GM04503 (cell line): ENCODE results near the gene PAGR1.

Experiments used
- DNase-seq: peaks from one replicate; pipeline ENCODE4 v3.0.0-alpha.2; 2012; ENCODE audit warnings: low read depth

The PAGR1 gene

DNA sequence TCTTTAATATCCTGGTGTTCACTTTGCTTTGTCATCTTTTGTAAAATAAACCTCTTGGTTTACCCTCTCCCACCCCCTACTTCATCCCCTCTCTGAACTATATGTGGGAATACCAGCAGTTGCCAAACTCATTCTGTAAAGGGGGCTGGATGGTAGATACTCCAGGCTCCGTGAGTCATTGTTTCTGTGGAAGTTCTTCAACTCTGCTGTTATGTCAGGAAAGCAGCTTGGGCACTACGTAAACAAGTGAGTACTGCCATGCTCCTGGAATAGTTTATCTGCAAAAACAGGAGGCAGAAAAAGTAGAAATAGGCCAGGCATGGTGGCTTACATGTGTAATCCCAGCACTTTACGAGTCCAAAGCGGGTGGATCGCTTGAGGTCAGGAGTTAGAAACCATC is 21.9 kb downstream of the PAGR1 start:
- DNase-seq = no peak

DNA sequence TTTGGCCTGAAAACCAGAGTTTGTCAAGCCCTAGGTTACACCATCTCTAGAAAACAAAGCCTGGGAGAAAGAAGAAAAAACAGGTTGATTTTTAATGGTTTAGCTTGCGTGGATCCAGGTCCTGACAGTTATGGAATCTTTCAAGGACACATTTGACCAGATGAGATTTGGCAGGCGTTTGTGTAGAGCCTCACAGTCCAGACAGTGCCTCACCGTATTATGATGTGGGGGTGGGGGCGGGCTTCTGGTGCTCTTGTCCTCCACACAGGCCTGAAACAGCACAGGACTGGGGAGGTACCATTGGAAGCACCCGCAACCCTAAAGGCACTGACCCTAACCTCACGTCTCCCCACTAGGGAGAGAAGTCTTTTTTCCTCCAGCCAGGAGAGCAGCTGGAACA is 23.9 kb downstream of the PAGR1 start:
- DNase-seq = no peak

DNA sequence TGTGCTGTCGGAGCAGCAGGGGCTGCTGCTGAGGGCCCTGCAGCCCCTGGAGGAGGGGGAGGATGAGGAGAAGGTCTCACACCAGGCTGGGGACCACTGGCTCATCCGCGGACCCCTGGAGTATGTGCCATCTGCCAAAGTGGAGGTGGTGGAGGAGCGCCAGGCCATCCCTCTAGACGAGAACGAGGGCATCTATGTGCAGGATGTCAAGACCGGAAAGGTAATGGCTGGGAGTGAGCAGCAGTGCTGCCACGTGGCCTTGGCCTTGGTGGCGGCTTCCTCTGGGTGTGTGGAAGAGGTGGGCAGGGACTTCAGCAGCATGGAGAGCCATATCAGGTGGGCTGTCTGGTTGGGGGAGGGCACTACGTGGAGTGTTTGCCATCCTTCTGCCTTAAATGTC is 24.3 kb downstream of the PAGR1 start:
- no peak for DNase-seq

DNA sequence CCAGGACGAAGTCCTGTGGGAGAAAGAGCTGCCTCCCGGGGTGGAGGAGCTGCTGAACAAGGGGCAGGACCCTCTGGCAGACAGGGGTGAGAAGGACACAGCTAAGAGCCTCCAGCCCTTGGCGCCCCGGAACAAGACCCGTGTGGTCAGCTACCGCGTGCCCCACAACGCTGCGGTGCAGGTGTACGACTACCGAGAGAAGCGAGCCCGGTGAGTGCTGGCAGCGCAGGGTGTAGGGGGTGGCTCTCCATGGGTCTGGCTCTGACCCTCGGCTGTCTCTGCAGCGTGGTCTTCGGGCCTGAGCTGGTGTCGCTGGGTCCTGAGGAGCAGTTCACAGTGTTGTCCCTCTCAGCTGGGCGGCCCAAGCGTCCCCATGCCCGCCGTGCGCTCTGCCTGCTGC is 25.7 kb downstream of the PAGR1 start:
- no peak for DNase-seq

DNA sequence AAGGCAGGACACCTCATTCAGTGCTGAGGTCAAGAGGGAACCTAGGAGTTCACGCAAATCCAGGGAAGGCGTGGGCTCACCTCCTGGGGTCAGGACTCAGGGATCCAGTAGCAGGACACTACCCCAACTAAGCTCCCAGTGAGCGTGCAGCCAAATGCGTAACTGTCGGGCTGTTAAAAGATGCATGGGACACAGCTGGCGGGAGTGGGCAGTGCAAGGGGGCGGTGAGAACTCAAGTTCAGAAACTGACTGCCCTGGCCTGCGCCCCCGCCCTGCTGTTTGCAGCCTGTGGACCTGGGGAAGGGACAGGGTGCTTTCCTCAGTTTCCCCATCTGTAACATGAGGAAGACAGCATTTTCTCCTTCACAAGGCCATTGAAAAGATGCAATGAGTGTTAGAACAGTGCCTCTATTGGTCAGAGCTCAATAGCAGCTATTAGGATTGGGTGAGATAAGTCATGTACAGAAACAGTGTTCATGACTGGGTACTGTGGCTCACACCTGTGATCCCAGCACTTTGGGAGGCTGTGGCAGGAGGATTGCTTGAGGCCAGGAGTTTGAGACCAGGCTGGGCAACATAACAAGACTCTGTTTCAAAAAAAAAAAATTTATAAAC is 26.9 kb downstream of the PAGR1 start:
- no peak for DNase-seq

DNA sequence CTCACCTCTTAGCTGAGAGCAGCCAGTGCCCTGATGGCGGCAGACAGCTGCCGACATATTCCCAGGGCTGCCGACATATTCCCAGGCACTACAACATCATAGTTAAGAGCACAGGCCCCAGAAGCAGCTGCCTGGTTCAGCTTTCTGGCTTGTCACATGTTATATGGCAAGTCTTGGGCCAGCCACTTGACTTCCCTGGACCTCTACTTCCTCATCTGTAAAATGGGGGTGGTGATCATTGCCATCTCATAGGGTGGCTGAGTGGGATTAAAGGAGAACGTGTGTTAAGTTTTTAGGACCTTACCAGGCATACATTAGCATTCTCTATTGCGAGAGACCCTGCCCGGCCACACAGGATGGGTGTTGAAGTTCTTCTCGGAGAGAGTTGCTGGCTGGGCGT is 28.0 kb downstream of the PAGR1 start:
- DNase-seq = no peak

DNA sequence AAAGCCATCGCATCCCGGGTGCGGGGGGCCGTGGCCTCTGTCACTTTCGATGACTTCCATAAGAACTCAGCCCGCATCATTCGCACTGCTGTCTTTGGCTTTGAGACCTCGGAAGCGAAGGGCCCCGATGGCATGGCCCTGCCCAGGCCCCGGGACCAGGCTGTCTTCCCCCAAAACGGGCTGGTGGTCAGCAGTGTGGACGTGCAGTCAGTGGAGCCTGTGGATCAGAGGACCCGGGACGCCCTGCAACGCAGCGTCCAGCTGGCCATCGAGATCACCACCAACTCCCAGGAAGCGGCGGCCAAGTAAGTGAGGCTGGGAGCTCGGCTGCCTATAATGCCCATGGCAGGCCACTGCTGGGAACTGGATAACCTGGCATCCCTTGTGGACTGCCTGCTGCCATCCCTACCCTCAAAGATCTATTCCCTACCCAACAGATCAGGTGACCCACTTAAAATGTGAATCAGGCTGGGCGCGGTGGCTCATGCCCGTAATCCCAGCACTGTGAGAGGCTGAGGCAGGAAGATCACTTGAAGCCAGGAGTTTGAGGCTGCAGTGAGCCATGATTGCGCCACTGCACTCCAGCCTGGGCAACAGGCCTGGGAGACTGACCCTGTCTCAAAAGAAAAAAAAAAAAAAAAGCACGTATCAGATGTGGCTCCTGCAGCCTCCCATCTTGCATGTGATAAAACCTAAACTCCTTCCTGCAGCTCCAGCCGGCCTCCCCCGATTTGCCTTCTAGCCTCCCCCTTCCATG is 28.8 kb downstream of the PAGR1 start:
- DNase-seq = no peak

DNA sequence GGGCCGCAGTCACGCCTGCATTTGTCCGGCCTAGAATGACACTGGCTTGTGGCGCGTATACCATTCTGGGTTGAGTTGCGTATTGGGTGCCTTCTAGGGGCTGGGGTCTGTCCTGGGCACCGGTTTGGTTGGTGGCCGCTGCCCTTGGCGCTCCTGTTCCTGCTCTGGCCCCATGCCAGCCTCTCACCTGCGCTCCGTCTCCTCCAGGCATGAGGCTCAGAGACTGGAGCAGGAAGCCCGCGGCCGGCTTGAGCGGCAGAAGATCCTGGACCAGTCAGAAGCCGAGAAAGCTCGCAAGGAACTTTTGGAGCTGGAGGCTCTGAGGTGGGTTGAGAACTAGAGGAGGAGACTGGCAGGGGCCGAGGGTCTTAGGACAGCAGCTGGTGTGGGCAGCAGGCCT is 29.7 kb downstream of the PAGR1 start:
- no peak for DNase-seq

DNA sequence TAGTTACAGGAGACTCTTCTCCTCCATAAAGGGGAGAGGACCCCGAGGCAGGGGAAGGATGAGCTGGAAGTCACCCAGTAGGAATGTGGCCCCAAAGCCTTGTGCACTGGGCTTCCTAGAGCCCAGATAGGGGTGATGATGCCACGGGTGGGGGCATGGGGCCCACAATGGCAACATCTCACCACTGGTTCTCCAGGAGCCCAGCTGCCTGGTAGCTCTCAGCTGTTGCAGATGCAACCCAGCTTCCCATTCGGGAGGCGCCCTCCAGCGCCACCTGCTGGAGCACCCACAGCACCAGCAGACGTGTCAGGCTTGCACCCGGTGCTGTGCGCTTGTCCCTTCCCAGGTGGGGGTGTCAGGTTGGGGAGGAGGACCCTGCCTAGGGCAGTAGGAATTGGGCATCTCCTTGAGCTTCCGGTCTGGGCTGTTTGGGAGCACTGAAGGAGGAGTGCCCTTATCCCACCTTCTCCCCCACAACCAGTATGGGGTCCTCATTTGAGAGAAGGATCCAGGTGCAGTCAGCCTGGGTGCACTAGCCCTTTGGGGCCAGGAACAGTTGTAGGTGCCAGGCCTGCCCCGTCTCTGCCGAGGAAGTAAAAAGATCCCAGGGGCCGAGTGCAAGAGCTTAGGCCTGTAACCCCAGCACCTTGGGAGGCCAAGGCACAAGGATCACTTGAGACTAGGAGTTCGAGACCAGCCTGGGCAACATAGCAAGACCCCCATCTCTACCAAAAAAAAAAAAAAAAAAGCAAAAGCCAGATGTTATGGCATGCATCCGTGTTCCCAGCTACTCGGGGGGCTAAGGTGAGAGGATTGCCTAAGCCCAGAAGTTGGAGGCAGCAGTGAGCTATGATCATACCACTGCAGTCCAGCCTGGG is 32.7 kb downstream of the PAGR1 start:
- DNase-seq = no peak

DNA sequence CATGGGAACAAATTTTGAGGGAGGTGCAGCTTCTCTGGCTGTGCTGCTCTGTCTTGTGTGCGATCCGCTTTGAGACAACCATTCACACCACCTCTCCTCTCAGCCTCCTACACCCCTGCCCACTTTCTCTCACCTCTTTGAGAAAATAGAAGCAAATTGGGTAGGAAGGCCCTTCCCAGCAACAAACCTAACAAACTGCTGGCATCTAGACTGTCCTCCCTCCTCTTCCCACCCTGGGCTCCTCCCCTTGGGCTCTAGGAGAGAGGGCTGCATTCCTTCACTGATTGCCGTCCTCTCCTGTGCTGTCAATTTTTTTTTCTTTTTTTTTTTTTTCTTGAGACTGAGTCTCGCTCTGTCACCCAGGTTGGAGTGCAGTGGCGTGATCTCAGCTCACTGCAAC is 33.6 kb downstream of the PAGR1 start:
- no peak for DNase-seq

DNA sequence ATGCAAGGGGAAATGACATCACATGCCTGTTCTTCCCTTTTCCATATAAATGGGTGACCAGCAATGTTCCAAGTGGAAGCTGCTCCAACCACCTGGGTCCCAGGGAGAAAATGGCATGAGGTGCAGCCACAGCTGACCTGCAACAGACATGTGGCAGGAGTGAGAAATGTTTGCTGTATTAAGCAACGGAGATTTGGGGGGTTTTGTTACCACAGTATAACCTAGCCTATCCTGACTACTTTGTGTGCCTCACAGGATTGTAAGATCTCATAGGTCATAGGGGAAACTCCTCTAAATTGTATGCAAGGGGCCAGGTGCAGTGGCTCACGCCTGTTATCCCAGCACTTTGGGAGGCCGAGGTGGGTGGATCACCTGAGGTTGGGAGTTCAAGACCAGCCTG is 35.0 kb downstream of the PAGR1 start:
- DNase-seq = no peak

DNA sequence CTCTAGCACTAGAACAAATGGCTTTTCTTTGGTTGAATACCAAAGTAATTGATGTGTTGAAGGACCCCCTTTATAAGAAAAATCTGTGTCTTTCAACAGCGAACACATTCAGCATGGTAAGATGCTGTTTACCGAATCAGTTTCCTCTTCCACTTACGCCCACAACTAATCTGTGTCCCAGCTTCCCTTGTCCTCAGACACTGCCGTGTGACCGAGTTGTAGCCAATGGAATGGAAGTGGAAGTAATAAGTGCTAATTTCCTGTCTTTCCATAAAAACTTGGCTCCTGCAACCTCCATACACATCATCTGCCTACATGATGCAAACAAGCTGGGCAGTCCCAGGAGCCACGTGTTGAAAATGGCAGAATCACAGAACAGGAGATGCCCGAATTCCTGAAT is 36.7 kb downstream of the PAGR1 start:
- DNase-seq = peak; percentile 54

DNA sequence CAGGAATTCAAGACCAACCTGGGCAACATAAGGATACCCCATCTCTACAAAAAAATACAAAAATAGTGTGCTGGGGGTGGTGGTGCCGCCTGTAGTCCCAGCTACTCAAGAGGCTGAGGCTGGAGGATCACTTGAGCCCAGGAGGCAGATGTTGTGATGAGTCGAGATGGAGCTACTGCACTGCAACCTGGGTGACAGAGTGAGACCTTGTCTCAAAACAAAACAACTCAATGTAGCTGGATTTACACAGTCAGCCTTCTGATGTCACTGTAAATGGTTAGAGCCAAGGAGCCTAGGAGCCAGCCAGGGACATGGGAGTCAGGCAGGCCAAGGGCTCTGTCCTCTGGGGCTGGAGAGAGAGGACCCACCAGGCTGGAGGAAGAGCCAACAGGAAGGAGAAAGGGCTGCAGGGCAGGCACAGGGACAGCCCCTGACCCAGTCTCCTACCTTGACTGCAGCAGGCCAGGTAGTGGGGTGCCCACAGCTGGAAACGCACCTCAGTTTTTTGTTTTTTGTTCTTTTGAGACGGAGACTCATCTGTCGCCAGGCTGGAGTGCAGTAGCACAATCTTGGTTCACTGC is 38.7 kb downstream of the PAGR1 start:
- no peak for DNase-seq

DNA sequence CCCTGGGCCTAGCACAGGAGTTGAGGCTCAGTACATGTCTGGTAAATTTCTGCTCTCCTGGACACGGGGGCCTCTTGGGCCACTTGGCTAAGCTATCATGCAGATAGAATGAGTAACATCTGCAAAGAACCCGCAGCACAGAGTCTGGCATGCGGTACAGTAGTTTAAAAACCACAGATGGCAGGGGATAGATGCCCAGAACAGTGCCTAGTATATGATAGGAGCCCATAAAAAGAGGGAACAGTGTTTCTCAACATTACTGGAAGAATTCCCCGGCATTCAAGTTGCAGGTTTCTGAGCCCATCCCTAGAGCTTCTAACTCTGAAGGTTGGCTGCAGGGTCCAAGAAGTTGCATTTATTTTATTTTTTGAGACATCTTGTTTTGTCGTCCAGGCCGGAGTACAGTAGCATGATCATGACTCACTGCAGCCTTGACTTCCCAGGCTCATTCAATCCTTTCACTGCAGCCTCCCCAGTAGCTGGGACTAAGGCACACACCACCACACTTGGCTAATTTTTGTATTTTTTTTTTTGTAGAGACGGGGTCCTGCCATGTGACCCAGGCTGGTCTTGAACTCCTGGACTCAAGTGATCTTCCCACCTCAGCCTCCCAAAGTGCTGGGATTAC is 41.3 kb downstream of the PAGR1 start:
- DNase-seq = peak; percentile 88

DNA sequence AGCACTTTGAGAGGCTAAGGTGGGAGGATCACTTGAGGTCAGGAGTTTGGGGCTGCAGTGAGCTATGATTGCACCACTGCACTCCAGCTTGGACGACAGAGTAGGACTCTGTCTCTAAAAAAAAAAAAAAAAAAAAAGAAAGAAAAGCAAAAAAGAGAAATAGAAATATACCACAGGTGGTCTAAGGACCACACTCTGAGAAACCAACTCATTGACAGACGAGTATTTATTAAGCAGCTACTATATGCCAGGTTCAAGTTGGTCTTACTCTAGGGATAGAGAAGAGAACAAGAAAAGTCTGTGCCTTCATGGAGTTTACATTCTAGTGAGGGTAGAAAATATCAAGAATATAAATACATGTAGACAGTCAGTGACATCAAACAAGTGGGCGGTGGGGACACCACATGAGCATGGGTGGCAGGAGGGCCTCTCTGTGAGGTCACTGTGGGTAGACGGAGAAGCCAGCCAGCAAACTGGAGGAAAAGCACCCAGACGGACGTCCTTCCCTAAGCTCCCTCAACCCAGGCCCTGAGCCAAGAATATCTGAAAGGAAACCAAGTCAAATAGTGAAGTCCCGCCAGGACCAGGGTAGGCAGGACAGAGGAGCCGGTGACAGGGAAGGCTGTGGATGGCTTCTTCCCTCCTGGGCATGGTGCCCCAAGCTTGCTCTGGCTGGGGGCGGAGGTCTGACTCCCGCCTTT is 42.3 kb downstream of the PAGR1 start:
- DNase-seq = no peak

DNA sequence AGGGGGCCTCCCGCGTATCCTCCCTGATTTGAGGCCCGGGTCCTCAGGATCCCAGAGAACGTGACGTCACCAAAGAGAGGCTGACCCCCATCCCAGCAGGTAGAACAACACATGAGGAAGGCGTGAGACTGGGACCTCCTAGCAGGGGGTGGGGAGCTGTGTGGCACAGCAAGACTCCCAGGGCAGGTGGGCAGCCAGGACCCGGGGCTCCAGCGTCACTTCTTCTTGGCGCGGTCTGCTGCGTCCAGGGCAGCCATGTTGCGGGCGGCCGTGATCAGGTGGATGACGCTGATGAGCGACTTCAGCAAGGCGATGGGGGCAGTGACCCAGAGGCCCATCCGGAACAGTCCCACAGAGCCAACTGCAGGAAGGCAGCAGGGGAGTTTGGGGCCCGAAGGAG is 43.0 kb downstream of the PAGR1 start:
- DNase-seq = no peak

DNA sequence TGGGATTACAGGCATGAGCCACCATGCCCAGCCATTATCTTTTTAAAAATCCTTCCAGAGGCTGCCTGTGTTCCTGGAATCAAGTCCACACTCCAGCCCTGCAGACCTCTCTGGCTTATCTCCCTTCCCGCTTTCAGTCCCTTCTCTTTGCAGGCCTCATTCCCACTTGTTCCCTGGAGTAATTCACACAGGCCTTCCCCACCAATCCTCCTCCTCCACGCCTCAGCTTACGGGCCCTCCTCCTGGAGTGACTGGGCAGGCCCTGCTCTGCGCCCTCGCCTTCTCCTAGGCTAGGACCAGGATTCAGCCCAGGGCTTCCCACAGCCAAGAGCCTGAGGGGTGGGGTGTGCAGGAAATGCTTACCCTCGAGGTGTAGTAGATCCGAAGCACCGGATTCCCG is 44.3 kb downstream of the PAGR1 start:
- no peak for DNase-seq

DNA sequence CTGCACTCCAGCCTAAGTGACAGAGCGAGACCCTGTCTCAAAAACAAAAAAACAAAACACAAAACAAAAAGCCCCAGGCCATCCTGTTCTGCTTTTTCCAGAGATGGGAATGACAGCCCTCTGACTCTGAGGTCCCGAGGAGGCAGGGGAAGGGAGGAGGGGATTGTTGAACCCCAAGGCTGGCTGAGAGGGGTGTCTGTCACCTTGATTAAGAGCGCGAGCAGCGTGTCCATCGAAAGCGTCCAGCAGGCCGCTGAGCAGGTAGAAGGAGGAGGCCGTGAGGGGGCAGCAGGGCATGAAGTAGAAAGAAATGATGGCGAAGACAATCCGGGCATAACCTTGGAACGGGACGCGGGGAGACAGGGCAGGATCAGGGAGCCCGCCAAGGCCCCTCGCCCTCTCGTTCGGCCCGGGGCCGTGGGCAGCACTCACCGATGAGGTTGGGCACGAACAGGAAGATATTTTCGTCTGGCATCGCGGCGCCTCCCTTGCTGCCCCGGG is 46.5 kb downstream of the PAGR1 start:
- no peak for DNase-seq

DNA sequence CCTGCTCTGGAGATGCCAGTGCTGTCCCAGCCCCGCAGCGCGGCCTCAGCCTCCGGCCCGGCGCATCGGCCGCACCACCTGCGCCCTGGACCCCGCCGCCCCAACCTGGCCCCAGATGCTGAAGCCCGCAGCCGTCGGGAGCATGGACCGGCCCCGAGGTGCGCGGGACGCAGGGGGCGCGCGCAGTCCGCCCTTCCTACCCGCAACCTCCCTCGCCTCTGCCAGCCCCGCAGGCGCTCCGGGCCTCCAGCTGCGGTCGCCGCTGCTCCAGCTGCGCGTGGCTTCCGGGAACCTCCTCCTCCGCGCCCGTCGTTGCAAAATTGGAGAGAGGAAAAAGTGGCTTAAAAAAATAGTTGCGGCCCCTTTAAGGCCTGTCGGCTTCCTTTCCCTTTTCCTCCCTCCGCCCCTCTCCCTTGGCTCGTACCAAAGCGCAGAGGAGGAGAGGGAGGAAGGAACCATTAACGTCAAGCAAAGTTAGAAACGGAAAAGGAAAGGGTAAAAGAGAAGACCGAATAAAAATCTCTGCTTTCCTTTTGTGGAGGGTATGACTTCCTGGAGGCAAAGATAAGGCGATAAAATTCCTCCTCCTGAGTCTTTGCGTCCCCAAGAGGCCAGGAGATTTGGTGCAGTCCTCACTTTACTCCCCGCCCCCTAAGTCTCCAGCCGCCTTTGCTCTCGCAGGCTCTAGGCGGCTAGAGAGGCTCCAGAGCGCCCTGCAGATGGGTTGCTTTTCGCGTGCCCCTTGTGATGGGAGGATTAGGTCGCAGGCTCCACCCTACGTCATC is 47.1 kb downstream of the PAGR1 start, which contains the start of gene CDIPT:
Gene CDIPT, minus strand, starts transcription at position 343 of the 785 bp plus-strand sequence. CDS start 369 bp downstream, outside the sequence.
- DNase-seq = peak; percentile 77

DNA sequence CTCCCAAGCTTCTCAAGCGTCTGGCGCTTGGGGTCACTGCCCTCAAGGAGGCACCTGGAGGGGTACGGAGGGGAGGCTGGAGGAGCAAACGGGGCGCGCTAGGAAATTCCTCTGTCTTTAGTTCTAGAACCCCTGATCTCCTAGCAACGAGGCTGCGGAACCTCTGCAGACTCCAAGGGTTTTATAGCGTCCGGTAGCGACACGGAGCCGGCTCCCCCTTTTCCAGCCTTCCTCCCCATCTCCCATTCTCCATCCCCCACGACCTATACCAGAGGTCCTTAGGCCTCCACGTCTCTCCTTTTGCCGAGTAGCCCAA is 47.7 kb downstream of the PAGR1 start:
- no peak for DNase-seq

DNA sequence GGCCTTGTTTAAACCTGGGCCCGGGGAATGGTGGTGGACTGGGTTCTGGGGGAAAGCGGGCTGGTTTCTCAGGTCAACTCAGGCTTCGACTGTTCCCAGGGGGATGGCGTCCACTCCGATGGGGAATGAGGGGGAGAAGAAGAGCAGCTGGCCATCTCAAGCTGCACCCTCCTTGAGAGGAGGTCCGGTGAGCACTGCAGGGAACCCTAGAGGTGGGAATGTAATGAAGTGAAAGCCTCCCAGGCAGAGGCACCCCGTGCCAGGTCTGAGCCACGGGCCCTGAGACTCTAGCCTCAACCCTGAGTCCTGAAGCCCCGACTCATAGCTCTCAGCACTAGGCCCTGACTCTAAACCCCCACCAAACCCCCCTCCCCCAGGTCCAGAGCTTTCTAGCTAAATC is 48.3 kb downstream of the PAGR1 start:
- DNase-seq = no peak
